GM23248 (cell line): ENCODE results near the gene IGSF5. TPM values are rescaled to one million over a fixed set of nuclear protein-coding genes. Genes with fewer than 3 reads are reported as not detected.

ENCODE experiments used
- DNase-seq: peaks from one replicate; pipeline ENCODE4 v3.0.0-alpha.2; 2015
- H2AFZ ChIP-seq: fragments of 200-600 bp; sonication (generic); 2 replicates; pipeline ENCODE4 v1.6.1; 2016; ENCODE audit warnings: antibody characterized with exemption
- H3F3A ChIP-seq: fragments of 200-600 bp; sonication (generic); 2 replicates; pipeline ENCODE4 v1.6.1; 2016; ENCODE audit warnings: mild to moderate bottlenecking, antibody characterized with exemption, mixed run types; ENCODE audit not compliant: insufficient read depth
- H3K27ac ChIP-seq: fragments of 200-600 bp; sonication (generic); 2 replicates; pipeline ENCODE4 v1.5.1; 2016; ENCODE audit warnings: mild to moderate bottlenecking
- H3K27me3 ChIP-seq: fragments of 200-600 bp; sonication (generic); replicated peaks from 2 replicates; pipeline ENCODE4 v1.6.1; 2016; ENCODE audit warnings: mild to moderate bottlenecking; ENCODE audit not compliant: insufficient read depth
- H3K36me3 ChIP-seq: fragments of 200-600 bp; sonication (generic); 2 replicates; pipeline ENCODE4 v1.6.1; 2016; ENCODE audit warnings: low read depth, mild to moderate bottlenecking
- H3K4me1 ChIP-seq: fragments of 200-600 bp; sonication (generic); 2 replicates; pipeline ENCODE4 v1.6.1; 2016; ENCODE audit warnings: mild to moderate bottlenecking; ENCODE audit not compliant: insufficient read depth
- H3K4me2 ChIP-seq: fragments of 200-600 bp; sonication (generic); one replicate; pipeline ENCODE4 v1.6.1; 2016; ENCODE audit warnings: mild to moderate bottlenecking; ENCODE audit not compliant: unreplicated experiment
- H3K4me3 ChIP-seq: fragments of 200-600 bp; sonication (generic); 2 replicates; pipeline ENCODE4 v1.5.1; 2016; ENCODE audit warnings: mild to moderate bottlenecking
- H3K79me2 ChIP-seq: fragments of 200-600 bp; sonication (generic); 2 replicates; pipeline ENCODE4 v1.6.1; 2016; ENCODE audit warnings: mild to moderate bottlenecking; ENCODE audit not compliant: insufficient read depth
- H3K9ac ChIP-seq: fragments of 200-600 bp; sonication (generic); 2 replicates; pipeline ENCODE4 v1.6.1; 2016; ENCODE audit warnings: mild to moderate bottlenecking
- H3K9me2 ChIP-seq: fragments of 200-600 bp; sonication (generic); 2 replicates; pipeline ENCODE4 v1.6.1; 2016; ENCODE audit warnings: mixed run types, mild to moderate bottlenecking, moderate library complexity; ENCODE audit not compliant: insufficient read depth
- H3K9me3 ChIP-seq: fragments of 200-600 bp; sonication (generic); one replicate; pipeline ENCODE4 v1.6.1; 2017; ENCODE audit warnings: low read depth
- H4K20me1 ChIP-seq: fragments of 200-600 bp; sonication (generic); 2 replicates; pipeline ENCODE4 v1.6.0; 2016; ENCODE audit not compliant: insufficient read depth
- EZH2 ChIP-seq: fragments of 200-600 bp; sonication (generic); IDR thresholded peaks from 2 replicates; pipeline ENCODE4 v1.6.1; 2018; ENCODE audit warnings: antibody characterized with exemption, mild to moderate bottlenecking; ENCODE audit not compliant: insufficient read depth, poor library complexity, severe bottlenecking
- EZH2phosphoT487 ChIP-seq: fragments of 200-600 bp; sonication (generic); IDR thresholded peaks from 2 replicates; pipeline ENCODE4 v1.6.1; 2018; ENCODE audit warnings: antibody characterized with exemption, moderate library complexity, mild to moderate bottlenecking, low read depth; ENCODE audit not compliant: insufficient read depth
- WGBS, 2 experiments: methylation state at CpG; one replicate each; pipeline ENCODE4 v1.1.6; 2015 to 2017; ENCODE audit warnings: low lambda C conversion rate in 2 of 2, low coverage in 1 of 2; ENCODE audit errors: missing lambda C conversion rate in 2 of 2; 5-methylcytosine and 5-hydroxymethylcytosine counted together
- in situ Hi-C: fragments of 300-500 bp; cut with MboI; formaldehyde crosslinking; loops from 2 replicates; pipeline ENCODE4 v1.15.0; 2020
- polyA plus RNA-seq: library from polyadenylated mRNA; unstranded; fragments of >200 nt; fragmentation: Nextera tagmentation; extraction: Ambion mirVana; gene quantifications from 2 replicates; pipeline ENCODE4 v1.2.1, GENCODE V29; 2016
- total RNA-seq: library from RNA; depleted of rRNA; stranded (reverse); fragments of >200 nt; shearing (Covaris generic); gene quantifications from 2 replicates; pipeline ENCODE4 v1.2.3, GENCODE V29; 2014

Gene IGSF5
- total and polyA plus RNA-seq, 2 experiments from 2014 or later, result not detected

GRCh38 chr21:39805983-39806382 lies 61.0 kb downstream of the IGSF5 start:
- Histone ChIP-seq H3K9me3 (no peaks in the 10 kb centered on the region), H3K4me1 (no peaks in the 10 kb centered on the region), H3K4me2 (no peak overlapping the region), H2AFZ (no peak overlapping the region), H3K27me3 (no peaks in the 10 kb centered on the region), H3K36me3 (no peaks in the 10 kb centered on the region), H3K9ac (no peak overlapping the region), H3K27ac (no peak overlapping the region), H4K20me1 (no peaks in the 10 kb centered on the region), H3K9me2 (no peaks in the 10 kb centered on the region), H3K4me3 (no peak overlapping the region), H3K79me2 (no peaks in the 10 kb centered on the region), H3F3A (no peaks in the 10 kb centered on the region)
- TF ChIP-seq EZH2, result no peak
- no peak for TF ChIP-seq EZH2phosphoT487
- 25 to 33% methylated on average over 1 of the region's 1 CpG for WGBS, 2 experiments
- in situ Hi-C loops, result no loop called here
- no peak for DNase-seq

GRCh38 chr21:39807738-39808137 lies 62.8 kb downstream of the IGSF5 start:
- no peaks in the 10 kb centered on the region for H3K9me3 ChIP-seq
- in situ Hi-C loops, result no loop called here

GRCh38 chr21:39809936-39810335 lies 65.0 kb downstream of the IGSF5 start:
- WGBS, 2 experiments, result 25 to 31% methylated on average over 5 of the region's 5 CpGs
- H3K27ac ChIP-seq, result no peak overlapping the region
- no peak overlapping the region for H3K9ac ChIP-seq
- H3K79me2 ChIP-seq, result no peaks in the 10 kb centered on the region
- no peaks in the 10 kb centered on the region for H3K27me3 ChIP-seq
- no peak for DNase-seq
- no peaks in the 10 kb centered on the region for H3K4me1 ChIP-seq
- TF ChIP-seq EZH2 (no peak), EZH2phosphoT487 (no peak)
- no peaks in the 10 kb centered on the region for H3F3A ChIP-seq
- H3K9me2 ChIP-seq, result no peaks in the 10 kb centered on the region
- H3K9me3 ChIP-seq, result no peaks in the 10 kb centered on the region
- no peak overlapping the region for H3K4me3 ChIP-seq
- H4K20me1 ChIP-seq, result no peaks in the 10 kb centered on the region
- no peaks in the 10 kb centered on the region for H3K36me3 ChIP-seq
- in situ Hi-C loops, result no loop called here
- H3K4me2 ChIP-seq, result no peak overlapping the region
- H2AFZ ChIP-seq, result no peak overlapping the region

More at GRCh38 chr21:39807738-39808137, 62.8 kb downstream of the IGSF5 start:
- H3F3A ChIP-seq, result no peaks in the 10 kb centered on the region
- no peak overlapping the region for H3K4me2 ChIP-seq
- no peak overlapping the region for H3K9ac ChIP-seq
- no peak for TF ChIP-seq EZH2
- no peak for TF ChIP-seq EZH2phosphoT487
- no peaks in the 10 kb centered on the region for H3K4me1 ChIP-seq
- H3K4me3 ChIP-seq, result no peak overlapping the region
- no peak for DNase-seq
- H3K79me2 ChIP-seq, result no peaks in the 10 kb centered on the region
- no peak overlapping the region for H2AFZ ChIP-seq
- H3K27me3 ChIP-seq, result no peaks in the 10 kb centered on the region
- H4K20me1 ChIP-seq, result no peaks in the 10 kb centered on the region
- no peaks in the 10 kb centered on the region for H3K9me2 ChIP-seq
- no peaks in the 10 kb centered on the region for H3K36me3 ChIP-seq
- WGBS, 2 experiments, result 21 to 22% methylated on average over 3 of the region's 3 CpGs
- no peak overlapping the region for H3K27ac ChIP-seq

- H3K9me3 ChIP-seq, result no peaks in the 10 kb centered on the region
- no peaks in the 10 kb centered on the region for H3F3A ChIP-seq
- H3K4me2 ChIP-seq, result no peak overlapping the region
- H3K9ac ChIP-seq, result no peak overlapping the region
- H3K4me3 ChIP-seq, result no peak overlapping the region
- no peaks in the 10 kb centered on the region for H3K79me2 ChIP-seq
- H3K36me3 ChIP-seq, result no peaks in the 10 kb centered on the region
- H4K20me1 ChIP-seq, result no peaks in the 10 kb centered on the region
- TF ChIP-seq EZH2, result no peak
- no peak for TF ChIP-seq EZH2phosphoT487
- H3K27me3 ChIP-seq, result no peaks in the 10 kb centered on the region
- in situ Hi-C loops, result no loop called here
- no peak for DNase-seq
- H3K9me2 ChIP-seq, result no peaks in the 10 kb centered on the region
- WGBS, 2 experiments, result 16% methylated on average over 1 of the region's 1 CpG
- H3K4me1 ChIP-seq, result no peaks in the 10 kb centered on the region
- H3K27ac ChIP-seq, result no peak overlapping the region
- no peak overlapping the region for H2AFZ ChIP-seq
Observed at GRCh38 chr21:39812983-39813382, 68.0 kb downstream of the IGSF5 start.

- no peaks in the 10 kb centered on the region for H4K20me1 ChIP-seq
- in situ Hi-C loops, result no loop called here
- H3K9me2 ChIP-seq, result no peaks in the 10 kb centered on the region
- TF ChIP-seq EZH2 (no peak), EZH2phosphoT487 (no peak)
- H3K4me1 ChIP-seq, result no peaks in the 10 kb centered on the region
- no peaks in the 10 kb centered on the region for H3K9me3 ChIP-seq
- H3K36me3 ChIP-seq, result no peaks in the 10 kb centered on the region
- no peaks in the 10 kb centered on the region for H3K27me3 ChIP-seq
- no peak overlapping the region for H3K9ac ChIP-seq
- no peak overlapping the region for H3K4me2 ChIP-seq
- H2AFZ ChIP-seq, result no peak overlapping the region
- no peaks in the 10 kb centered on the region for H3K79me2 ChIP-seq
- DNase-seq, result no peak
- no peak overlapping the region for H3K27ac ChIP-seq
- no peaks in the 10 kb centered on the region for H3F3A ChIP-seq
- WGBS, 2 experiments, result 2 to 4% methylated on average over 2 of the region's 2 CpGs
- H3K4me3 ChIP-seq, result no peak overlapping the region
Observed at GRCh38 chr21:39818557-39818956, 73.6 kb downstream of the IGSF5 start.
